Measurements from ENCODE around the gene RBM33.

RBM33 gene

GRCh38 chr7:155745737-155746136 lies 101.3 kb downstream of the RBM33 start:
- CTCF ChIA-PET: no interaction called here
- no peak for DNase-seq (ENCODE audit: extremely low spot score)
- TF ChIP-seq ARNT (IDR thresholded peaks at IDR 0.05) (no peak), FOXM1 (IDR thresholded peaks at IDR 0.05; ENCODE audit: borderline replicate concordance) (no peak), PKNOX1 (IDR thresholded peaks at IDR 0.05) (no peak), ZNF384 (IDR thresholded peaks at IDR 0.05) (no peak), BHLHE40 (IDR thresholded peaks at IDR 0.05; ENCODE audit: borderline replicate concordance) (no peak), CTBP1 (IDR thresholded peaks at IDR 0.05; ENCODE audit: borderline replicate concordance) (no peak), TARDBP (IDR thresholded peaks at IDR 0.05) (no peak), HDGF (IDR thresholded peaks at IDR 0.05; ENCODE audit: borderline replicate concordance) (no peak), SP1 (IDR thresholded peaks at IDR 0.05) (no peak), LEF1 (IDR thresholded peaks at IDR 0.05; ENCODE audit: borderline replicate concordance) (no peak), NFRKB (IDR thresholded peaks at IDR 0.05) (no peak), FOXA1 (IDR thresholded peaks at IDR 0.05) (no peak), SUZ12 (IDR thresholded peaks at IDR 0.05) (no peak)
- POLR2A ChIA-PET: no interaction called here

DNA sequence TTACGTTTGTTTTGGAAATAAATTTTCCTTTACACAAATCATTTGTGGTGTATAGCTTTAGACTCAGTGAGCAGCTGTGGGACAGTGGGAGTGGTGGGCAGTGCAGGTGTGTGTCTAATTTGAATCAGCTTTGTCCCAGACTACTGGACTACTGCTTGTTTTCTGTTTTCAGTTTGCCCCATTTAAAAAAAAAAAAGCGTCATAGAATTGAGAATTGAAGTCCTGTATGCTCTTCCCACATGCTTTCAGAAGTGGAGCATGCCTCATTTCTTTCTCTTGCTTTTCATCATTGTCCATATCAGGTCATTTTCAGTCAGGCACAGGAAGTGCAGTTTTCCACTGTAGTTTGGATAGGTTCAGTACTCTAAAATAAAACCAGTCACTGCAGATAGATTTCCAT lies 101.7 kb downstream of the RBM33 start:
- TF ChIP-seq CTBP1 (IDR thresholded peaks at IDR 0.05; ENCODE audit: borderline replicate concordance): no peak
- TF ChIP-seq SP1 (IDR thresholded peaks at IDR 0.05): no peak
- no peak for TF ChIP-seq NFRKB (IDR thresholded peaks at IDR 0.05)
- no peak for TF ChIP-seq ELF4 (IDR thresholded peaks at IDR 0.05)
- no peak for TF ChIP-seq PKNOX1 (IDR thresholded peaks at IDR 0.05)
- no peak for TF ChIP-seq LEF1 (IDR thresholded peaks at IDR 0.05; ENCODE audit: borderline replicate concordance)
- TF ChIP-seq BHLHE40 (IDR thresholded peaks at IDR 0.05; ENCODE audit: borderline replicate concordance): no peak
- no peak for TF ChIP-seq TARDBP (IDR thresholded peaks at IDR 0.05)
- no peak for TF ChIP-seq ZNF384 (IDR thresholded peaks at IDR 0.05)
- no peak for TF ChIP-seq FOXA1 (IDR thresholded peaks at IDR 0.05)
- TF ChIP-seq SUZ12 (IDR thresholded peaks at IDR 0.05): no peak
- no peak for TF ChIP-seq HDGF (IDR thresholded peaks at IDR 0.05; ENCODE audit: borderline replicate concordance)
- TF ChIP-seq FOXK2 (IDR thresholded peaks at IDR 0.05): no peak
- no peak for TF ChIP-seq ARNT (IDR thresholded peaks at IDR 0.05)
- no peak for TF ChIP-seq FOXM1 (IDR thresholded peaks at IDR 0.05; ENCODE audit: borderline replicate concordance)
- no peak for TF ChIP-seq L3MBTL2 (conservative IDR thresholded peaks at IDR 0.05)
- ChIA-PET CTCF (interaction anchor here (0.6 kb wide), 1 partner anchor 247 kb away, joined by 3 read pairs; no protein-coding TSS in a partner anchor), POLR2A (no interaction called here)
- DNase-seq (ENCODE audit: extremely low spot score): no peak

DNA sequence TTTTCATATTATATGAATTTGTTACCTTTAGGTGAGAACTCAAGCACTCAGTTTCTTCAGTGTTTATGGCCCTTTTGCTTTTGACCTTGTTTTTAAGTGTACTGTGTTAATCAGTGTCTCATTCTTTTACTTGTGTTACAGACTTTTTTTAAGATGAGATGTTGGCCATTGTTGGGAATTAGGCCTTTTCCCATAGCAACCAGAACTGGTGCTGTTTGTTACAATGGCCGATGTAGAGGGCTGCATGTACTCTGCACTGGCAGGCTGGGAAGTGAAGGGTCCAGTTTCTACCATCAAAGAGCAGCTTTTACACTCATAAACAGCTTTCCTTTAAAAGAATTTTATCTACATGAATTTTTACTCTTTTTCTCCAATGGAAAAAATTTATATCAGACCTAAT lies 102.7 kb downstream of the RBM33 start:
- TF ChIP-seq ZNF384 (IDR thresholded peaks at IDR 0.05): no peak
- TF ChIP-seq ARNT (IDR thresholded peaks at IDR 0.05): no peak
- TF ChIP-seq FOXA1 (IDR thresholded peaks at IDR 0.05): no peak
- TF ChIP-seq LEF1 (IDR thresholded peaks at IDR 0.05; ENCODE audit: borderline replicate concordance): no peak
- TF ChIP-seq SUZ12 (IDR thresholded peaks at IDR 0.05): no peak
- TF ChIP-seq BHLHE40 (IDR thresholded peaks at IDR 0.05; ENCODE audit: borderline replicate concordance): no peak
- TF ChIP-seq ELF4 (IDR thresholded peaks at IDR 0.05): no peak
- no peak for TF ChIP-seq NFRKB (IDR thresholded peaks at IDR 0.05)
- TF ChIP-seq CTBP1 (IDR thresholded peaks at IDR 0.05; ENCODE audit: borderline replicate concordance): no peak
- TF ChIP-seq FOXK2 (IDR thresholded peaks at IDR 0.05): no peak
- no peak for TF ChIP-seq FOXM1 (IDR thresholded peaks at IDR 0.05; ENCODE audit: borderline replicate concordance)
- POLR2A ChIA-PET: no interaction called here
- CTCF ChIA-PET: no interaction called here
- no peak for DNase-seq (ENCODE audit: extremely low spot score)

- ChIA-PET CTCF (no interaction called here), POLR2A (interaction anchor here (0.6 kb wide), 1 partner anchor 726 kb away, joined by 4 read pairs; no protein-coding TSS in a partner anchor)
- no peak for TF ChIP-seq L3MBTL2 (conservative IDR thresholded peaks at IDR 0.05)
- no peak for TF ChIP-seq HDGF (IDR thresholded peaks at IDR 0.05; ENCODE audit: borderline replicate concordance)
- no peak for TF ChIP-seq FOXK2 (IDR thresholded peaks at IDR 0.05)
- TF ChIP-seq BHLHE40 (IDR thresholded peaks at IDR 0.05; ENCODE audit: borderline replicate concordance): no peak
- no peak for TF ChIP-seq ZNF384 (IDR thresholded peaks at IDR 0.05)
- no peak for TF ChIP-seq CTBP1 (IDR thresholded peaks at IDR 0.05; ENCODE audit: borderline replicate concordance)
- TF ChIP-seq FOXM1 (IDR thresholded peaks at IDR 0.05; ENCODE audit: borderline replicate concordance): no peak
- no peak for TF ChIP-seq PKNOX1 (IDR thresholded peaks at IDR 0.05)
- no peak for TF ChIP-seq FOXA1 (IDR thresholded peaks at IDR 0.05)
- no peak for TF ChIP-seq ARNT (IDR thresholded peaks at IDR 0.05)
- no peak for TF ChIP-seq ELF4 (IDR thresholded peaks at IDR 0.05)
- no peak for TF ChIP-seq NFRKB (IDR thresholded peaks at IDR 0.05)
- no peak for TF ChIP-seq SUZ12 (IDR thresholded peaks at IDR 0.05)
- DNase-seq (ENCODE audit: extremely low spot score): no peak
These were observed 105.1 kb downstream of the RBM33 start for GRCh38 chr7:155749578-155749977.

DNA sequence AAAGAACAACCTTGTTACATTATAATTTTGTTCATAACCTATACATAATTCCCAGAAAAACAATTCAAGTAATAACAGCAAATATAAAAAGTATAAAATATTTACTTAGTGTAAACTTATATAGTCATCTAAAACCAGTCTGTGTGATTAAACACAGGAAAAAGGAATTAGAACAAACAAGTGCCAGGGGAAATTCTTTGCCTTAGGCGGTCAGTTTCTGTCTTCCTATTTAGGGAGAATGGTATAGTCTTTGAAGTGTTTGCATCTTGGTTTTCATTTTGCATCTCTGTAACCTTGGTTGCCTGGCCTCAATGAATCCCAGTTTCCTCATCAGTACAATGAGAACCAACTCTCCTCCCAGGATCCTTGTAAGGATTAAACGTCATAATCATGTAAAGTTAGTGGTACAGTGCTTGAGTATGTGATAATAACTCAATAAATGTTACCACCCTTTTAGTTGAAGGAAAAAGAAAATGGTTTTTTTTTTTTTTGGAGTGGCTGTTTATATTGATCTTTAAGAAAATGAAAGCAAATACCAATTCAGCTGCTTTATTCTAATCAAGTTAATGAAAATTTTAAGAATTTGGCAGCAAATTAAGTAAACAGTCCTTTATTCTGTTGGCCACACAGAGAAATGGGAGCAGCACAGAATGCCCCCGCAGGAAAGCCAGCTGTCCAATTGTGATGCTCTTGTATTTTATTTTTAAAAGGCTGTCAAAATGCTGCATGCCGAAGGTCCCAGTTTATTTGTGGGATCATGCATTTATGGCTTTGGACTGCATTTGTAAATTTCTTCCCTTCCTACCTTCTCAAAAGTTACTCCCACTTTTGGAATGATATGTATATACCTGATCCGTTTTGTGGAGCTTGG lies 106.0 kb downstream of the RBM33 start:
- no peak for TF ChIP-seq CTBP1 (IDR thresholded peaks at IDR 0.05; ENCODE audit: borderline replicate concordance)
- TF ChIP-seq HDGF (IDR thresholded peaks at IDR 0.05; ENCODE audit: borderline replicate concordance): no peak
- no peak for DNase-seq (ENCODE audit: extremely low spot score)
- CTCF ChIA-PET: interaction anchor here (1.2 kb wide), 1 partner anchor 152 kb away, joined by 3 read pairs; no protein-coding TSS in a partner anchor
- POLR2A ChIA-PET: interaction anchor here (0.6 kb wide), 1 partner anchor 727 kb away, joined by 4 read pairs; no protein-coding TSS in a partner anchor

GRCh38 chr7:155751409-155751808 lies 106.9 kb downstream of the RBM33 start:
- no peak for DNase-seq (ENCODE audit: extremely low spot score)
- TF ChIP-seq L3MBTL2 (conservative IDR thresholded peaks at IDR 0.05) (no peak), HDGF (IDR thresholded peaks at IDR 0.05; ENCODE audit: borderline replicate concordance) (no peak), TARDBP (IDR thresholded peaks at IDR 0.05) (no peak), FOXM1 (IDR thresholded peaks at IDR 0.05; ENCODE audit: borderline replicate concordance) (no peak), ELF4 (IDR thresholded peaks at IDR 0.05) (no peak), LEF1 (IDR thresholded peaks at IDR 0.05; ENCODE audit: borderline replicate concordance) (no peak), PKNOX1 (IDR thresholded peaks at IDR 0.05) (no peak), SUZ12 (IDR thresholded peaks at IDR 0.05) (no peak), CTBP1 (IDR thresholded peaks at IDR 0.05; ENCODE audit: borderline replicate concordance) (no peak), BHLHE40 (IDR thresholded peaks at IDR 0.05; ENCODE audit: borderline replicate concordance) (no peak), ARNT (IDR thresholded peaks at IDR 0.05) (no peak), NFRKB (IDR thresholded peaks at IDR 0.05) (no peak)
- CTCF ChIA-PET: interaction anchor here (1.2 kb wide), 1 partner anchor 153 kb away, joined by 3 read pairs; no protein-coding TSS in a partner anchor
- POLR2A ChIA-PET: no interaction called here
